Esophagus squamous epithelium (tissue), 4 donors: ENCODE measurements around the gene GMPPB.

Experiments used
- POLR2A ChIP-seq, 4 donors: fragments of 450-650 bp; IDR thresholded peaks; one replicate each; pipeline ENCODE4 v1.6.1; 2017; ENCODE audit warnings: antibody characterized with exemption in 4 of 4, mild to moderate bottlenecking in 4 of 4, moderate library complexity in 3 of 4
- TF ChIP-seq, protein P1 (sequence below), 6 experiments: fragments of 450-650 bp in 4 of 6; fragments of 200-600 bp in 2 of 6; sonication (generic) in 2 of 6; IDR thresholded peaks; one replicate each; pipeline ENCODE4 v1.5.1; 2016 to 2019; ENCODE audit warnings: antibody characterized with exemption in 6 of 6, mild to moderate bottlenecking in 4 of 6, moderate library complexity in 4 of 6

DNA sequence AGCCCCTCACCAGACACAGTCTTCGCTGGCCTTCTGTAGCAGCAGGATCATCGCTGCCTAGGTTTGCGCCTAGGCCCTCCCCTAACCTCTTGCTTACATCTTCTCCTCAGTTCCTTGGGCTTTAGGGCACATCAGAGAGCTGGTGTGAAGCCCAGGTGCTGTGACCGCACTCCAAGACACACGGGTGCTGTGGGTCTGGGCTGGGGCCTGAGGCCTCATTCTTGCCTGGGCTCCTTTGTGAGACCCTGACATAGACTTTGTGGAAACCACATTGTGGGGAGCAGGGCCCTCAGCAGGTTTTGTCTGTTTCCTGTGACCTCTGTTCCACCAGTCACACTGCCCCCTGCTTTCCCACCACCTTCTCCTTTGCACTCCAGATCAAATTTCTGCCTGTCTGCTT, 12.3 kb downstream of the GMPPB start:
- TF ChIP-seq, protein P1, sequence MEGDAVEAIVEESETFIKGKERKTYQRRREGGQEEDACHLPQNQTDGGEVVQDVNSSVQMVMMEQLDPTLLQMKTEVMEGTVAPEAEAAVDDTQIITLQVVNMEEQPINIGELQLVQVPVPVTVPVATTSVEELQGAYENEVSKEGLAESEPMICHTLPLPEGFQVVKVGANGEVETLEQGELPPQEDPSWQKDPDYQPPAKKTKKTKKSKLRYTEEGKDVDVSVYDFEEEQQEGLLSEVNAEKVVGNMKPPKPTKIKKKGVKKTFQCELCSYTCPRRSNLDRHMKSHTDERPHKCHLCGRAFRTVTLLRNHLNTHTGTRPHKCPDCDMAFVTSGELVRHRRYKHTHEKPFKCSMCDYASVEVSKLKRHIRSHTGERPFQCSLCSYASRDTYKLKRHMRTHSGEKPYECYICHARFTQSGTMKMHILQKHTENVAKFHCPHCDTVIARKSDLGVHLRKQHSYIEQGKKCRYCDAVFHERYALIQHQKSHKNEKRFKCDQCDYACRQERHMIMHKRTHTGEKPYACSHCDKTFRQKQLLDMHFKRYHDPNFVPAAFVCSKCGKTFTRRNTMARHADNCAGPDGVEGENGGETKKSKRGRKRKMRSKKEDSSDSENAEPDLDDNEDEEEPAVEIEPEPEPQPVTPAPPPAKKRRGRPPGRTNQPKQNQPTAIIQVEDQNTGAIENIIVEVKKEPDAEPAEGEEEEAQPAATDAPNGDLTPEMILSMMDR (IDR thresholded peaks at IDR 0.05), result no peak
- no peak for TF ChIP-seq POLR2A (IDR thresholded peaks at IDR 0.05)
